Measurements from ENCODE around the gene AIPL1. TPM values are rescaled to one million over a fixed set of nuclear protein-coding genes. Genes with fewer than 3 reads are reported as not detected.

AIPL1 gene
- total and polyA plus RNA-seq, 2 donors (not counting 1 experiment from before 2014, with no cell fraction given): not detected

DNA sequence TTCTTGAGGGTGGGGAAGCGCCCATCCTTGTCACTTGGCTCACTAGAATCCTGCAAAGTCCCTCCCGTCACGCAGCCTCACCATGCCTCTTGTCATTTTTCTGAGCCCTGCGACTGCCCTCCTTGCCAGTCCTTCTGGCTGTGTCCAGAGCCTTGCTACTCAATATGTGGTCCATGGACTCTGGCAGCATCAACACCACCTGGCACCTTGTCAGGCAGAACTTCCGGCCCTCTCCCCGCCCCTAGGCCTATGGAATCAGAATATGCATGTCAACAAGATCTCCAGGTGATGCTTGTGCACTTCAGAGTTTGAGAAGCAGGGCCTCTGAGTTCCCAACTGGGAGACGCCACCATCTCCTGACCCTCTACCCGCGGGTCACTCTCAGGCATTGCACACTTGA, 21.4 kb upstream of the AIPL1 start:
- Mint-ChIP-seq H3K4me3 (peak overlapping the region; percentile 35), H3K27ac (peak overlapping the region; percentile 59), H3K27me3 (no peaks in the 10 kb centered on the region), H3K9me3 (ENCODE audit: insufficient read depth) (no peaks in the 10 kb centered on the region), H3K4me1 (peaks cover 35% of the 10 kb centered on the region)
- Histone ChIP-seq H3K79me2 (ENCODE audit: control insufficient read depth, insufficient read depth, low read length) (no peaks in the 10 kb centered on the region), H3K27me3 (replicated peaks in 1 of 4; ENCODE audit: control extremely low read depth in 1 of 4, control insufficient read depth in 3 of 4, insufficient read depth in 4 of 4, low read length in 3 of 4) (no peaks in the 10 kb centered on the region), H3K4me1 (ENCODE audit: control insufficient read depth in 2 of 2, insufficient read depth in 2 of 2, low read length in 2 of 2) (peaks cover 6 to 10% of the 10 kb centered on the region in 2 donors), H3K9me3 (ENCODE audit: control extremely low read depth in 1 of 3, control insufficient read depth in 2 of 3, insufficient read depth in 1 of 3, low read length in 2 of 3) (peaks cover 0 to 8% (median 0%) of the 10 kb centered on the region in 3 donors), H3K27ac (ENCODE audit: low read length in 2 of 2) (no peak overlapping the region), H2AFZ (ENCODE audit: insufficient read depth, low read depth, low read length, poor library complexity, severe bottlenecking) (no peak overlapping the region), H3K36me3 (replicated peaks in 1 of 2; ENCODE audit: control extremely low read depth in 1 of 2, control insufficient read depth in 1 of 2, extremely low read depth in 1 of 2, insufficient read depth in 2 of 2, low read length in 1 of 2) (no peaks in the 10 kb centered on the region), H3K4me2 (replicated peaks; ENCODE audit: low read depth, low read length, poor library complexity, severe bottlenecking) (no peak overlapping the region), H3K4me3 (ENCODE audit: control extremely low read depth in 1 of 5, extremely low read depth in 1 of 5, insufficient read depth in 1 of 5, low read depth in 2 of 5, low read length in 4 of 5) (no peak overlapping the region), H3K9ac (ENCODE audit: low read length) (no peak overlapping the region), H4K20me1 (ENCODE audit: control insufficient read depth, insufficient read depth, low read length, poor library complexity, severe bottlenecking) (no peaks in the 10 kb centered on the region)
- intact Hi-C loops (cut with micrococcal nuclease): no loop called here
- TF ChIP-seq EZH2 (IDR thresholded peaks at IDR 0.05; ENCODE audit: borderline replicate concordance, insufficient read depth, low read depth, low read length, poor library complexity, severe bottlenecking): no peak
- TF ChIP-seq, protein P1, sequence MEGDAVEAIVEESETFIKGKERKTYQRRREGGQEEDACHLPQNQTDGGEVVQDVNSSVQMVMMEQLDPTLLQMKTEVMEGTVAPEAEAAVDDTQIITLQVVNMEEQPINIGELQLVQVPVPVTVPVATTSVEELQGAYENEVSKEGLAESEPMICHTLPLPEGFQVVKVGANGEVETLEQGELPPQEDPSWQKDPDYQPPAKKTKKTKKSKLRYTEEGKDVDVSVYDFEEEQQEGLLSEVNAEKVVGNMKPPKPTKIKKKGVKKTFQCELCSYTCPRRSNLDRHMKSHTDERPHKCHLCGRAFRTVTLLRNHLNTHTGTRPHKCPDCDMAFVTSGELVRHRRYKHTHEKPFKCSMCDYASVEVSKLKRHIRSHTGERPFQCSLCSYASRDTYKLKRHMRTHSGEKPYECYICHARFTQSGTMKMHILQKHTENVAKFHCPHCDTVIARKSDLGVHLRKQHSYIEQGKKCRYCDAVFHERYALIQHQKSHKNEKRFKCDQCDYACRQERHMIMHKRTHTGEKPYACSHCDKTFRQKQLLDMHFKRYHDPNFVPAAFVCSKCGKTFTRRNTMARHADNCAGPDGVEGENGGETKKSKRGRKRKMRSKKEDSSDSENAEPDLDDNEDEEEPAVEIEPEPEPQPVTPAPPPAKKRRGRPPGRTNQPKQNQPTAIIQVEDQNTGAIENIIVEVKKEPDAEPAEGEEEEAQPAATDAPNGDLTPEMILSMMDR (IDR thresholded peaks at IDR 0.05): no peak
- POLR2A ChIA-PET: no interaction called here
- CTCF ChIA-PET: interaction anchor here (3.5 kb wide), 1 partner anchor 16 kb away, joined by 13 read pairs; no protein-coding TSS in a partner anchor
- no peak for DNase-seq
- 92% methylated on average over 9 of the region's 9 CpGs for WGBS (ENCODE audit: insufficient coverage)
- ATAC-seq (ENCODE audit: low read depth): no peak

DNA sequence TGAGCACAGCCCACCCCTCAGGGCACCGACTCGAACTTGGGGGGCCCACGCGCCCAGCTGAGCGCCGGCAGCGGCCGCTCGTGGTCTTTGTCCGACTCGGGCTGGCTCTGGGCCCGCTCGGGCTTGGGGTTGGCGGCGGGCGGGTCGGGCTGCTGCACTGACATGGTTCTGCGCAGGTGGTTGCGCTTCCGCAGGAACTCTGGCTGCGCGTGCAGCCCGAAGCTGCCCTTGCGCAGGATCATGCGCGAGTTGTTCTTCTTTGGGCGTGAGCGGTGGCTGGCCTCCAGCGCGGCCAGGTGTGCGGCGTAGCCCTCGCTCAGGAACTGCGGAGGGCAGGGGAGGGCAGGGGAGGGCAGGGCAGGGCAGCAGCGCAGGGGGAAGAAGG, 20.4 kb upstream of the AIPL1 start:
- POLR2A ChIA-PET: interaction anchor here (0.8 kb wide), 1 partner anchor 11 kb away, joined by 4 read pairs; the partner anchor contains the start of gene PIMREG
- peak overlapping the region; percentile 75 for H3K27ac Mint-ChIP-seq

More for the DNA sequence above, 20.4 kb upstream of the AIPL1 start:
- Histone ChIP-seq H3K27ac (ENCODE audit: low read length in 2 of 2) (peak overlapping the region; percentile 65 to 71), H3K4me2 (replicated peaks; ENCODE audit: low read depth, low read length, poor library complexity, severe bottlenecking) (peak overlapping the region; percentile 65), H3K27me3 (replicated peaks in 1 of 4; ENCODE audit: control extremely low read depth in 1 of 4, control insufficient read depth in 3 of 4, insufficient read depth in 4 of 4, low read length in 3 of 4) (no peaks in the 10 kb centered on the region), H3K36me3 (replicated peaks in 1 of 2; ENCODE audit: control extremely low read depth in 1 of 2, control insufficient read depth in 1 of 2, extremely low read depth in 1 of 2, insufficient read depth in 2 of 2, low read length in 1 of 2) (no peaks in the 10 kb centered on the region), H3K79me2 (ENCODE audit: control insufficient read depth, insufficient read depth, low read length) (no peaks in the 10 kb centered on the region), H4K20me1 (ENCODE audit: control insufficient read depth, insufficient read depth, low read length, poor library complexity, severe bottlenecking) (no peaks in the 10 kb centered on the region), H3K4me1 (ENCODE audit: control insufficient read depth in 2 of 2, insufficient read depth in 2 of 2, low read length in 2 of 2) (peaks cover 6 to 10% of the 10 kb centered on the region in 2 donors), H2AFZ (ENCODE audit: insufficient read depth, low read depth, low read length, poor library complexity, severe bottlenecking) (peak overlapping the region; percentile 76), H3K4me3 (ENCODE audit: control extremely low read depth in 1 of 5, extremely low read depth in 1 of 5, insufficient read depth in 1 of 5, low read depth in 2 of 5, low read length in 4 of 5) (peak overlapping the region in 4 of 5 experiments; percentile 2 to 38 (median 28)), H3K9ac (ENCODE audit: low read length) (peak overlapping the region; percentile 52), H3K9me3 (ENCODE audit: control extremely low read depth in 1 of 3, control insufficient read depth in 2 of 3, insufficient read depth in 1 of 3, low read length in 2 of 3) (peaks cover 0 to 8% (median 0%) of the 10 kb centered on the region in 3 donors)
- CTCF ChIA-PET: interaction anchor here (3.5 kb wide), 1 partner anchor 17 kb away, joined by 13 read pairs; no protein-coding TSS in a partner anchor
- Mint-ChIP-seq H3K27me3 (no peaks in the 10 kb centered on the region), H3K9me3 (ENCODE audit: insufficient read depth) (no peaks in the 10 kb centered on the region), H3K4me3 (peak overlapping the region; percentile 54), H3K4me1 (peaks cover 37% of the 10 kb centered on the region)
- intact Hi-C loops (cut with micrococcal nuclease): no loop called here
- ATAC-seq (ENCODE audit: low read depth): peak; percentile 93
- 4% methylated on average over 26 of the region's 35 CpGs for WGBS (ENCODE audit: insufficient coverage)
- peak; percentile 87 for DNase-seq
- no peak for TF ChIP-seq EZH2 (IDR thresholded peaks at IDR 0.05; ENCODE audit: borderline replicate concordance, insufficient read depth, low read depth, low read length, poor library complexity, severe bottlenecking)
- TF ChIP-seq, protein P1 (IDR thresholded peaks at IDR 0.05): no peak
